DND-41 (cell line): ENCODE data around the gene MUC6.

Experiments used
- ATAC-seq: fragments of 200-7000 bp; cut with Tn5 transposase; 3 replicates; pipeline ENCODE4 v1.9.1; 2021; ENCODE audit warnings: low read depth; ENCODE audit not compliant: insufficient read depth
- DNase-seq: peaks from one replicate; pipeline ENCODE4 v3.0.0-alpha.2; 2020
- H2AFZ ChIP-seq: 2 replicates; pipeline ENCODE4 v1.6.0; 2012; ENCODE audit warnings: low read depth, low read length
- H3K27ac ChIP-seq: 2 replicates; pipeline ENCODE4 v1.5.1; 2012; ENCODE audit warnings: low read length, inconsistent platforms
- H3K27me3 ChIP-seq: fragments of 200-600 bp; sonication (generic); 2 replicates; pipeline ENCODE4 v1.6.0; 2012; ENCODE audit warnings: low read length, mild to moderate bottlenecking, inconsistent platforms; ENCODE audit not compliant: insufficient read depth, poor library complexity
- H3K36me3 ChIP-seq: 2 replicates; pipeline ENCODE4 v1.5.1; 2012; ENCODE audit warnings: low read length, inconsistent platforms; ENCODE audit not compliant: insufficient read depth
- H3K4me1 ChIP-seq: 2 replicates; pipeline ENCODE4 v1.5.1; 2012; ENCODE audit warnings: mild to moderate bottlenecking, low read length; ENCODE audit not compliant: insufficient read depth
- H3K4me2 ChIP-seq: 2 replicates; pipeline ENCODE4 v1.6.0; 2012; ENCODE audit warnings: mild to moderate bottlenecking, moderate library complexity, low read length, inconsistent platforms; ENCODE audit not compliant: insufficient read depth
- H3K4me3 ChIP-seq, 2 experiments: fragments of 200-600 bp in 1 of 2; shearing (Covaris generic) in 1 of 2; 2 replicates each; pipeline ENCODE4 v1.5.1; 2012 to 2016; ENCODE audit warnings: inconsistent platforms in 2 of 2, low read length in 2 of 2, mild to moderate bottlenecking in 2 of 2, low read depth in 1 of 2, moderate library complexity in 1 of 2
- H3K79me2 ChIP-seq: 2 replicates; pipeline ENCODE4 v1.6.0; 2012; ENCODE audit warnings: low read length, inconsistent platforms; ENCODE audit not compliant: insufficient read depth
- H3K9ac ChIP-seq: 2 replicates; pipeline ENCODE4 v1.6.0; 2012; ENCODE audit warnings: low read depth, mild to moderate bottlenecking, inconsistent platforms, low read length, moderate library complexity
- H3K9me3 ChIP-seq: 2 replicates; pipeline ENCODE4 v1.5.1; 2012; ENCODE audit warnings: low read length, moderate library complexity, mild to moderate bottlenecking, inconsistent platforms; ENCODE audit not compliant: insufficient read depth, severe bottlenecking
- H4K20me1 ChIP-seq: 2 replicates; pipeline ENCODE4 v1.6.0; 2012; ENCODE audit warnings: low read length; ENCODE audit not compliant: insufficient read depth
- CTCF ChIP-seq: IDR thresholded peaks from 2 replicates; pipeline ENCODE4 v1.5.1; 2012; ENCODE audit warnings: borderline replicate concordance, low read length, moderate library complexity, mild to moderate bottlenecking; ENCODE audit not compliant: poor library complexity, severe bottlenecking; ENCODE audit errors: extremely low read depth
- EZH2 ChIP-seq: IDR thresholded peaks from 3 replicates; pipeline ENCODE4 v1.6.1; 2012; ENCODE audit warnings: borderline replicate concordance, low read depth, mild to moderate bottlenecking, moderate library complexity, low read length, inconsistent platforms; ENCODE audit not compliant: severe bottlenecking

Gene MUC6

GRCh38 chr11:965206-965775 lies 71.2 kb downstream of the MUC6 start:
- DNase-seq (no peak), ATAC-seq (no peak)
- peaks cover 8% of the 10 kb centered on the region; the same call in 1 of the 2 replicates for H3K79me2 ChIP-seq
- peaks cover 3% of the 10 kb centered on the region for H4K20me1 ChIP-seq
- H3K27ac ChIP-seq = no peak overlapping the region
- no peak overlapping the region for H3K4me2 ChIP-seq
- no peak overlapping the region for H2AFZ ChIP-seq
- no peaks in the 10 kb centered on the region for H3K27me3 ChIP-seq
- H3K9me3 ChIP-seq = no peaks in the 10 kb centered on the region
- TF ChIP-seq CTCF = no peak
- TF ChIP-seq EZH2 = no peak
- no peaks in the 10 kb centered on the region for H3K4me1 ChIP-seq
- peaks cover 37% of the 10 kb centered on the region for H3K36me3 ChIP-seq
- H3K4me3 ChIP-seq = no peak overlapping the region
- no peak overlapping the region for H3K9ac ChIP-seq

GRCh38 chr11:963852-964251 lies 72.7 kb downstream of the MUC6 start:
- Histone ChIP-seq H4K20me1 (no peaks in the 10 kb centered on the region; the same call in none of the 2 replicates), H3K27me3 (no peaks in the 10 kb centered on the region), H3K27ac (no peak overlapping the region), H3K79me2 (peaks cover 10% of the 10 kb centered on the region; the same call in 1 of the 2 replicates), H2AFZ (no peak overlapping the region), H3K4me2 (no peak overlapping the region), H3K4me1 (no peaks in the 10 kb centered on the region), H3K36me3 (peaks cover 37% of the 10 kb centered on the region), H3K9me3 (no peaks in the 10 kb centered on the region), H3K9ac (no peak overlapping the region), H3K4me3 (no peak overlapping the region)
- ATAC-seq (no peak), DNase-seq (no peak)
- TF ChIP-seq CTCF = no peak
- no peak for TF ChIP-seq EZH2
